HG03175 (cell line): Measurements from ENCODE around the gene CTRB1.

ENCODE experiments used
- ATAC-seq: cut with Tn5 transposase; IDR thresholded peaks from one replicate; pipeline ENCODE4 v1.9.1; 2021; ENCODE audit warnings: mild to moderate bottlenecking, moderate library complexity; ENCODE audit not compliant: unreplicated experiment

The CTRB1 gene

GRCh38 chr16:75252049-75252864 lies 33.5 kb downstream of the CTRB1 start:
- ATAC-seq: no peak

GRCh38 chr16:75252946-75253911 lies 34.4 kb downstream of the CTRB1 start:
- no peak for ATAC-seq

- ATAC-seq: no peak
These were observed 35.6 kb downstream of the CTRB1 start for GRCh38 chr16:75254359-75254837.

- no peak for ATAC-seq
These were observed 37.3 kb downstream of the CTRB1 start for GRCh38 chr16:75256059-75256571.

- ATAC-seq: no peak
These were observed 38.0 kb downstream of the CTRB1 start for GRCh38 chr16:75256696-75257343.

GRCh38 chr16:75257886-75258806 lies 39.4 kb downstream of the CTRB1 start:
- no peak for ATAC-seq

GRCh38 chr16:75258807-75259141 lies 40.0 kb downstream of the CTRB1 start:
- ATAC-seq: no peak

- no peak for ATAC-seq
These were observed 42.2 kb downstream of the CTRB1 start for GRCh38 chr16:75260851-75261589.

- no peak for ATAC-seq
These were observed 42.8 kb downstream of the CTRB1 start for GRCh38 chr16:75261590-75262078.

- no peak for ATAC-seq
These were observed 43.5 kb downstream of the CTRB1 start for GRCh38 chr16:75262104-75262799.

GRCh38 chr16:75262800-75263127 lies 44.0 kb downstream of the CTRB1 start:
- no peak for ATAC-seq

- ATAC-seq: no peak
These were observed 44.6 kb downstream of the CTRB1 start for GRCh38 chr16:75263291-75263962.

- ATAC-seq: no peak
These were observed 45.2 kb downstream of the CTRB1 start for GRCh38 chr16:75263963-75264445.

GRCh38 chr16:75264457-75264998 lies 45.7 kb downstream of the CTRB1 start:
- ATAC-seq: no peak

- peak; percentile 26 for ATAC-seq
These were observed 46.5 kb downstream of the CTRB1 start for GRCh38 chr16:75264999-75265910.

- peak; percentile 63 for ATAC-seq
These were observed 47.3 kb downstream of the CTRB1 start for GRCh38 chr16:75265911-75266701.
